ENCODE data around the gene TCF4.

TCF4 gene

DNA sequence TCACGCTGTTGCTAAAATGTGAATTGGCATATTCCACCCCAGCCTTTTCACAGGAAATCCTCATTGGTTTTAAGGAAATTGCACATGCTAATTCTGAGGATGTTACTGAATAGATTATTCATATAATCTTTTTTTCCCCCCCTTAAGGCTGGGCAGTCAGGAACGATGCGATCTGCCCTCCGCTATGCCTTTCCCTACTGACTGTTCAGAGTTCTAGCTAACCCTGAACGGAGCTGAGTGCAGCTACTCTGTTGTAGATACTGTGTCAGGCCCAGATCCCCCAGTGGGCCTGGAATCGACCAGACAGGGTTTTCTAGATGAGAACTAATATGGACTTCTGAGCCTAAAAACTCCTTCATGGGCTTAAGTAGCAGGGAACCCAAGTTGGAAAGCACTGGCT is 192.2 kb downstream of the TCF4 start:
- peaks cover 0 to 5% of the 10 kb centered on the region in 2 experiments for H3K4me1 ChIP-seq (ENCODE audit: control insufficient read depth in 1 of 2, insufficient read depth in 2 of 2, low read length in 2 of 2)
- no peak for DNase-seq
- no peak overlapping the region for H3K4ac ChIP-seq (ENCODE audit: low read depth, low read length)
- no peak overlapping the region for H2AFZ ChIP-seq (ENCODE audit: insufficient read depth, low read length, poor library complexity)
- H3K79me1 ChIP-seq (ENCODE audit: low read length): no peaks in the 10 kb centered on the region
- peaks cover 0 to 7% of the 10 kb centered on the region in 2 experiments for H3K36me3 ChIP-seq (ENCODE audit: control insufficient read depth in 1 of 2, insufficient read depth in 2 of 2, low read length in 2 of 2)
- H3K27ac ChIP-seq (ENCODE audit: low read depth, low read length): no peak overlapping the region
- H3K14ac ChIP-seq (ENCODE audit: low read length): no peak overlapping the region
- no peaks in the 10 kb centered on the region for H3K79me2 ChIP-seq (ENCODE audit: control insufficient read depth, insufficient read depth, low read length, poor library complexity)
- H4K12ac ChIP-seq (ENCODE audit: low read depth, low read length): no peak overlapping the region
- H3K9ac ChIP-seq (ENCODE audit: low read length): no peak overlapping the region
- no CpG with 5 or more reads among the region's 6 CpGs for WGBS (ENCODE audit: extremely low coverage, insufficient coverage, insufficient read length)
- no peak overlapping the region for H4K91ac ChIP-seq (ENCODE audit: low read depth, low read length)
- H2AK5ac ChIP-seq (ENCODE audit: low read length): no peak overlapping the region
- no peak overlapping the region for H3K18ac ChIP-seq (ENCODE audit: low read length)
- no peaks in the 10 kb centered on the region for H3K27me3 ChIP-seq (ENCODE audit: insufficient read depth, low read length)
- no peak overlapping the region for H4K8ac ChIP-seq (ENCODE audit: low read depth, low read length)
- H3K9me3 ChIP-seq (ENCODE audit: insufficient read depth, low read depth, low read length): no peaks in the 10 kb centered on the region
- H3K23ac ChIP-seq (ENCODE audit: low read length): no peak overlapping the region
- H2BK5ac ChIP-seq (ENCODE audit: low read depth, low read length, poor library complexity): no peak overlapping the region
- no peak overlapping the region for H2BK12ac ChIP-seq (ENCODE audit: low read length)
- H2BK120ac ChIP-seq (ENCODE audit: insufficient read depth, low read length, poor library complexity): no peak overlapping the region
- no peak overlapping the region for H3K4me2 ChIP-seq (ENCODE audit: low read length)
- no peak overlapping the region for H3K4me3 ChIP-seq (ENCODE audit: low read depth, low read length)

DNA sequence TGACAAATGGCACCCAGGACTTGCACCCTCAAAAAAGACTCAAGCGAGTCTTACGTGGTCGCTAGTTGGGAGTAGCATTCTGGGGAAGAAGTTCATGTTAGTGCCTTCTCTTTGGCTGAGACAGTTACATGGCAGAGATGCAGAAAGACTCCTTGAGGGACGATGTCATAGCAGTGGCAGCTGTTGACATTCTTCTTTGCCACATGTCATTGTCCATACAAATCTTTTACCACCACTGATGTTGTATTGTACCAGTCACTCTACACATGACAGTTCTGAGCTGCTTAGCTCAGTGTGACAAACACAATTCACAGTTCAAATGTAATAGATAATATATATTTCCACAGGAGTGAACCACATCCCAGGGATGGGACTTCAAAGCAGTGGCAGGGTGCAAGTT is 197.1 kb downstream of the TCF4 start:
- Histone ChIP-seq H3K23ac (ENCODE audit: low read length) (no peak overlapping the region), H3K4me1 (ENCODE audit: control insufficient read depth in 1 of 2, insufficient read depth in 2 of 2, low read length in 2 of 2) (peaks cover 7 to 19% of the 10 kb centered on the region in 2 experiments), H4K12ac (ENCODE audit: low read depth, low read length) (no peak overlapping the region), H3K27ac (ENCODE audit: low read depth, low read length) (no peak overlapping the region), H2BK12ac (ENCODE audit: low read length) (no peak overlapping the region), H3K27me3 (ENCODE audit: insufficient read depth, low read length) (no peaks in the 10 kb centered on the region), H3K14ac (ENCODE audit: low read length) (no peak overlapping the region), H4K91ac (ENCODE audit: low read depth, low read length) (no peak overlapping the region), H3K9me3 (ENCODE audit: insufficient read depth, low read depth, low read length) (no peaks in the 10 kb centered on the region), H3K36me3 (ENCODE audit: control insufficient read depth in 1 of 2, insufficient read depth in 2 of 2, low read length in 2 of 2) (peaks cover 0 to 6% of the 10 kb centered on the region in 2 experiments), H2BK5ac (ENCODE audit: low read depth, low read length, poor library complexity) (no peak overlapping the region), H3K79me2 (ENCODE audit: control insufficient read depth, insufficient read depth, low read length, poor library complexity) (no peaks in the 10 kb centered on the region), H3K4me2 (ENCODE audit: low read length) (no peak overlapping the region), H3K18ac (ENCODE audit: low read length) (no peak overlapping the region), H2AK5ac (ENCODE audit: low read length) (no peak overlapping the region), H4K8ac (ENCODE audit: low read depth, low read length) (no peak overlapping the region), H3K4ac (ENCODE audit: low read depth, low read length) (no peak overlapping the region), H2BK120ac (ENCODE audit: insufficient read depth, low read length, poor library complexity) (no peak overlapping the region), H2AFZ (ENCODE audit: insufficient read depth, low read length, poor library complexity) (no peak overlapping the region), H3K79me1 (ENCODE audit: low read length) (peaks cover 6% of the 10 kb centered on the region), H3K4me3 (ENCODE audit: low read depth, low read length) (no peak overlapping the region), H3K9ac (ENCODE audit: low read length) (no peak overlapping the region)
- no CpG with 5 or more reads among the region's 4 CpGs for WGBS (ENCODE audit: extremely low coverage, insufficient coverage, insufficient read length)
- DNase-seq: no peak

DNA sequence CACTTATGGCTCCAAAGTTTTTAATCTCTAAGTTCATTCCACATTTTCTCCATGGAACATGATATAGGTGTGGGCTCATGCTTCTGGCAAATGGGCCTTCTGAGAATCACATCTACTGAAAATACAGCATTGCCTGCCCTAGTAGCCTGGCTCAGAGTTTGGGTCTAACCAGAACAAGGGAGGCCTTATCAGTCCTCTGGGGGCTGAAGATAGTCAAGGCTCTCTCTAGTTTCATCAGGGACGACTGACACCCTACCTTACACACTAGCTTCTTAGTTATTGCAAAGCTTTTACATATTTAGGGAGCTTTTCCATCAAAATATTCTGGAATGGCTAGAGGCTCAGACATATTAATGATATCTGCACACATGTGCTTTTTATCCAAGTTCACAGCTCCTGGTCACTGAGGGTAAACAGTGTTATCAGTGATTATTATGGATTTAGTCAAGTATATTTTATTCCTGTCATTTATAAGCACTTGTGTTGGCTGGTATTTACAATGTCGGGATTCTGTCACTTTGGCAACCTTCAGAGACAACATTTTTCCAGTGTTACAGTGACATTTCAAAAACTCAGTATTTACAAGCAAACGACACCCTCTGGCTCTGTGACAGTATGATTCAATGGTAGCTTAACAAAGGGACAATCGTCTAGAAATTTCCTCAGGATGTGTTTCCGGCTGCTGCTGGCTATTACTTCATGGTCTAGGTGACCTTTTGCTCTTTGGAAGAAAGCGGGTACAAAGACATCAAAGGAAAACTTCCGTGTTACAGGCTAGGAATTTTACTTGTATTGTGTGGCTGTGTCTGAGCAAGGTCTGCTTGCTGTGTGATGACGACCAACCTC is 200.6 kb downstream of the TCF4 start:
- Histone ChIP-seq H3K23ac (ENCODE audit: low read length) (no peak overlapping the region), H2BK120ac (ENCODE audit: insufficient read depth, low read length, poor library complexity) (peak overlapping the region; percentile 8), H3K4me1 (ENCODE audit: control insufficient read depth in 1 of 2, insufficient read depth in 2 of 2, low read length in 2 of 2) (peaks cover 7 to 20% of the 10 kb centered on the region in 2 experiments), H4K8ac (ENCODE audit: low read depth, low read length) (no peak overlapping the region), H4K91ac (ENCODE audit: low read depth, low read length) (peak overlapping the region; percentile 25), H4K12ac (ENCODE audit: low read depth, low read length) (no peak overlapping the region), H3K36me3 (ENCODE audit: control insufficient read depth in 1 of 2, insufficient read depth in 2 of 2, low read length in 2 of 2) (peaks cover 0 to 11% of the 10 kb centered on the region in 2 experiments), H3K4me3 (ENCODE audit: low read depth, low read length) (no peak overlapping the region), H3K79me2 (ENCODE audit: control insufficient read depth, insufficient read depth, low read length, poor library complexity) (no peaks in the 10 kb centered on the region), H3K4ac (ENCODE audit: low read depth, low read length) (peak overlapping the region; percentile 30), H2BK12ac (ENCODE audit: low read length) (no peak overlapping the region), H3K27me3 (ENCODE audit: insufficient read depth, low read length) (no peaks in the 10 kb centered on the region), H2BK5ac (ENCODE audit: low read depth, low read length, poor library complexity) (peak overlapping the region; percentile 22), H3K79me1 (ENCODE audit: low read length) (peaks cover 6% of the 10 kb centered on the region), H3K9ac (ENCODE audit: low read length) (no peak overlapping the region), H3K18ac (ENCODE audit: low read length) (no peak overlapping the region), H3K9me3 (ENCODE audit: insufficient read depth, low read depth, low read length) (no peaks in the 10 kb centered on the region), H3K4me2 (ENCODE audit: low read length) (no peak overlapping the region), H3K14ac (ENCODE audit: low read length) (no peak overlapping the region), H3K27ac (ENCODE audit: low read depth, low read length) (peak overlapping the region; percentile 61), H2AFZ (ENCODE audit: insufficient read depth, low read length, poor library complexity) (no peak overlapping the region), H2AK5ac (ENCODE audit: low read length) (no peak overlapping the region)
- no CpG with 5 or more reads among the region's 8 CpGs for WGBS (ENCODE audit: extremely low coverage, insufficient coverage, insufficient read length)
- no peak for DNase-seq

DNA sequence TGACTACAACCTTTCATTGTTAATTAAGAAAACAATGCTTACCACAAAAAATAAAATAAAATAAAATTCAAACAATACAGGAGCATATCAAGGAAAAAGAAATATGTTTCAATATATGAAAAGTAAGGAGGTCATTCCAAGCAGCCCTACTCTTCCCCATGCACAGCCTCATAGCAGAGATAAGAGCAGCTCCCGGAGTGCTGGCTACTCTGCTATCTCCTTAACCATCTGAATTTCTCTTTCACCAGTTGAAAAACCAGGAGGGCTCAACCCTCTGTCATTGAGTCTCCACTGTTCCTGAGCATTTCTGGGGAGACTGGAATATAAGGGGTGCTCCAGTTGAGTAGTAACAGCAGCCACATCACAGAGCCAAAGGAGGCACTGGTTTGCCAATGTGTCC is 201.4 kb downstream of the TCF4 start:
- whole genome bisulfite sequencing (ENCODE audit: extremely low coverage, insufficient coverage, insufficient read length): no CpG with 5 or more reads among the region's 1 CpG
- no peaks in the 10 kb centered on the region for H3K79me2 ChIP-seq (ENCODE audit: control insufficient read depth, insufficient read depth, low read length, poor library complexity)
- no peak overlapping the region for H3K9ac ChIP-seq (ENCODE audit: low read length)
- no peak overlapping the region for H3K14ac ChIP-seq (ENCODE audit: low read length)
- no peak overlapping the region for H3K4me3 ChIP-seq (ENCODE audit: low read depth, low read length)
- no peak overlapping the region for H2AFZ ChIP-seq (ENCODE audit: insufficient read depth, low read length, poor library complexity)
- H3K4me1 ChIP-seq (ENCODE audit: control insufficient read depth in 1 of 2, insufficient read depth in 2 of 2, low read length in 2 of 2): peaks cover 7 to 20% of the 10 kb centered on the region in 2 experiments
- H2BK12ac ChIP-seq (ENCODE audit: low read length): peak overlapping the region; percentile 32
- H3K4me2 ChIP-seq (ENCODE audit: low read length): no peak overlapping the region
- H3K79me1 ChIP-seq (ENCODE audit: low read length): peaks cover 6% of the 10 kb centered on the region
- no peak overlapping the region for H3K23ac ChIP-seq (ENCODE audit: low read length)
- peaks cover 0 to 11% of the 10 kb centered on the region in 2 experiments for H3K36me3 ChIP-seq (ENCODE audit: control insufficient read depth in 1 of 2, insufficient read depth in 2 of 2, low read length in 2 of 2)
- no peak overlapping the region for H2AK5ac ChIP-seq (ENCODE audit: low read length)
- H2BK5ac ChIP-seq (ENCODE audit: low read depth, low read length, poor library complexity): no peak overlapping the region
- no peak overlapping the region for H3K4ac ChIP-seq (ENCODE audit: low read depth, low read length)
- no peak overlapping the region for H4K91ac ChIP-seq (ENCODE audit: low read depth, low read length)
- H3K9me3 ChIP-seq (ENCODE audit: insufficient read depth, low read depth, low read length): no peaks in the 10 kb centered on the region
- no peak overlapping the region for H4K12ac ChIP-seq (ENCODE audit: low read depth, low read length)
- no peak overlapping the region for H4K8ac ChIP-seq (ENCODE audit: low read depth, low read length)
- no peak overlapping the region for H3K27ac ChIP-seq (ENCODE audit: low read depth, low read length)
- DNase-seq: no peak
- H2BK120ac ChIP-seq (ENCODE audit: insufficient read depth, low read length, poor library complexity): no peak overlapping the region
- H3K27me3 ChIP-seq (ENCODE audit: insufficient read depth, low read length): no peaks in the 10 kb centered on the region
- no peak overlapping the region for H3K18ac ChIP-seq (ENCODE audit: low read length)

All from trophoblast cell (in vitro differentiated cells and primary cell).